ENCODE measurements around the gene MALSU1.
A peak's percentile ranks its signal among the peaks of the same experiment; 100 is the strongest.
"Not testable (repeated sequence)": the region's sequence is repeated elsewhere in the genome, so short reads cannot be mapped to it uniquely, and the experiment has no call there.

The MALSU1 gene

GRCh38 chr7:23306936-23307521, 7.9 kb downstream of the MALSU1 start:
- peaks cover 52% of the 10 kb centered on the region for H3K4me1 Mint-ChIP-seq
- H3K36me3 Mint-ChIP-seq = peaks cover 22% of the 10 kb centered on the region
- no peak overlapping the region for H3K4me3 Mint-ChIP-seq
- no peaks in the 10 kb centered on the region for H3K27me3 Mint-ChIP-seq
- H3K27ac Mint-ChIP-seq = peak overlapping the region; percentile 60
- no peaks in the 10 kb centered on the region for H3K9me3 Mint-ChIP-seq

DNA sequence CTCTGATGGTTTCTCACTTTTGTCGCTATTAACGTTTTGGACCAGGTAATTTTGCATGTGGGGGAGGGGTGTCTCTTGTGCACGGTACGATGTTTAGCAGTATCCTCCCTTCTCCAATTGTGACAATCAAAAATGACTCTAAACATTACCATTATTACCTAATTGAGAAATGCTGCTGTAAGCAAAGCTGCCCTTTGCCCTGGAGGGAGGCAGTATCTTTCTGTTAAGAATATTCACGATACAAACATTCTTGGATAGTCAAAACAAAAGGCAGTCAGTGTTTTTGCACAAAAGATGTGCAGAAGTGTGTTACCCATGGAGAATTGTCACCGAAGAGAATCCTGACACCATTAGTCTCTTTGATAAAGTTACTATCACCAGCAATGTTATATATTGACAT, 9.6 kb downstream of the MALSU1 start:
- H3K4me1 Mint-ChIP-seq = peaks cover 38% of the 10 kb centered on the region
- no peaks in the 10 kb centered on the region for H3K27me3 Mint-ChIP-seq
- H3K36me3 Mint-ChIP-seq = peaks cover 15% of the 10 kb centered on the region
- H3K9me3 Mint-ChIP-seq = no peaks in the 10 kb centered on the region
- no peak overlapping the region for H3K27ac Mint-ChIP-seq
- H3K4me3 Mint-ChIP-seq = no peak overlapping the region

GRCh38 chr7:23312141-23312540, 13.0 kb downstream of the MALSU1 start:
- H3K9me3 Mint-ChIP-seq, H3K36me3 Mint-ChIP-seq, H3K27me3 Mint-ChIP-seq, H3K27ac Mint-ChIP-seq, H3K4me3 Mint-ChIP-seq: not testable (repeated sequence)
- peaks cover 13% of the 10 kb centered on the region for H3K4me1 Mint-ChIP-seq

- Mint-ChIP-seq H3K9me3 (no peaks in the 10 kb centered on the region), H3K4me1 (peaks cover 4% of the 10 kb centered on the region), H3K27ac (no peak overlapping the region), H3K36me3 (peaks cover 2% of the 10 kb centered on the region), H3K27me3 (peaks cover 1% of the 10 kb centered on the region), H3K4me3 (no peak overlapping the region)
These were observed 16.2 kb downstream of the MALSU1 start for GRCh38 chr7:23315366-23315765.

DNA sequence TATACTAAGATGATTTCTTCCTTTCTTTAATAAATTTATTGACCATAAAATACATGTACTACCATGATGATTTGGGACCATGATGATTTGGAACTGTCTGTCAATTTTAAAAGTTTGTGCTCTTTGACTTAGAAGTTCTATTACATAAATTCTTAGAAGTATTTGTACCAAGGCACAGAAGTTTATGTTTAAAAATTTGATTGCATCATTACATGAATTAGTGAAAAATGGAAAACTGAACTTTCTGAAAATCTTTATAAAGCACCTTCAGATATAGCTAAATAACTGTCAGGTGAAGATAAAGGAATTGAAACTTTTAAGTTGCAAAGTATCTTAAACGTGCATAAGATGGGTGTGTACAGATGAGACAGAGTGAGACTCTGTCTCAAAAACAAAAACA, 32.0 kb downstream of the MALSU1 start:
- Mint-ChIP-seq H3K36me3 (peaks cover 2% of the 10 kb centered on the region), H3K27ac (no peak overlapping the region), H3K4me3 (no peak overlapping the region), H3K27me3 (peaks cover 5% of the 10 kb centered on the region), H3K9me3 (no peaks in the 10 kb centered on the region), H3K4me1 (no peaks in the 10 kb centered on the region)

DNA sequence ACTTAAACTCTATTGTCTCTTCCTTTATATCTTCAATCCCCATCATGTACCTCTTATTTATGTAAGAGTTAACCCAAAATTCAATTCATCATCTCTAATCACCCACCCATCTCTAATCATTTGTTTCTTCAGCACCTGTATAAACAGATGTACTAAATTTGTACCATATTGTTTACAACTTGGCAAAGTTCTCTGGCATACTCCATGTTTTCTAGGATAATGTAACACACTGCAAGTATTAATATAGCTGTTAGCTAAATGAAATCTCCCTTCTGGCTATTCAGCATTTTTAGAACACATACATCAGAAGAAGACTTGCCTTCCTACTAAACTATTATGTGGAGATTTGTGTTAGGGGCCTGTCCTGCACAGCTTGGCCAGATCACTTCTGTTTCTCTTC, 33.1 kb downstream of the MALSU1 start:
- Mint-ChIP-seq H3K9me3 (no peaks in the 10 kb centered on the region), H3K27ac (no peak overlapping the region), H3K4me3 (no peak overlapping the region), H3K27me3 (peaks cover 5% of the 10 kb centered on the region), H3K4me1 (no peaks in the 10 kb centered on the region), H3K36me3 (peaks cover 2% of the 10 kb centered on the region)

GRCh38 chr7:23332910-23333612, 33.9 kb downstream of the MALSU1 start:
- Mint-ChIP-seq H3K9me3 (no peaks in the 10 kb centered on the region), H3K27ac (no peak overlapping the region), H3K27me3 (peaks cover 5% of the 10 kb centered on the region), H3K4me3 (no peak overlapping the region), H3K36me3 (peaks cover 3% of the 10 kb centered on the region), H3K4me1 (no peaks in the 10 kb centered on the region)

DNA sequence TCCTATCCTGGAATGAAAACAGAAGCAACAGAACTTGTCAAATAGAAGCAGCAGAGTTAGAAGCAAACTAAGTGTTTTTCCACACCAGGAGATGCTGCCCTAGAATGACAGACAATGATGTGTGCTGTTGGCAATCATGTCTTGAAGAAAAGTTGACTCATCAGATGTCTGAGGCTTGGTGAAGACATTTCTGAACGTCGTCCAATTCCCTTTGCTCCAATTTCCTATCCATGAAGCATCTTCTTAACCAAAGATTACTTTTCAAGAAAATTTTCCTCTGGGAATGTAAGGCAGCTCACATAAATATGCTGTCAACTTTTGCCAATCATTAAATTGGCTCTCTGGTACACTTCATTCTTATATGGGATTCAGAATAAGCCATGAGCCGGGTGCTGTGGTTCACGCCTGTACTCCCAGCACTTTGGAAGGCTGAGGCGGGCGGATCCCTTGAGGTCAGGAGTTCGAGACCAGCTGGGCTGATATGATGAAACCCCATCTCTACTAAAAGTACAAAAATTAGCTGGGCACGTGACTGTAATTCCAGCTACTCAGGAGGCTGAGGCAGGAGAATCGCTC, 34.6 kb downstream of the MALSU1 start:
- H3K27ac Mint-ChIP-seq = no peak overlapping the region
- H3K27me3 Mint-ChIP-seq = peaks cover 5% of the 10 kb centered on the region
- no peak overlapping the region for H3K4me3 Mint-ChIP-seq
- H3K4me1 Mint-ChIP-seq = no peaks in the 10 kb centered on the region
- no peaks in the 10 kb centered on the region for H3K9me3 Mint-ChIP-seq
- peaks cover 3% of the 10 kb centered on the region for H3K36me3 Mint-ChIP-seq

DNA sequence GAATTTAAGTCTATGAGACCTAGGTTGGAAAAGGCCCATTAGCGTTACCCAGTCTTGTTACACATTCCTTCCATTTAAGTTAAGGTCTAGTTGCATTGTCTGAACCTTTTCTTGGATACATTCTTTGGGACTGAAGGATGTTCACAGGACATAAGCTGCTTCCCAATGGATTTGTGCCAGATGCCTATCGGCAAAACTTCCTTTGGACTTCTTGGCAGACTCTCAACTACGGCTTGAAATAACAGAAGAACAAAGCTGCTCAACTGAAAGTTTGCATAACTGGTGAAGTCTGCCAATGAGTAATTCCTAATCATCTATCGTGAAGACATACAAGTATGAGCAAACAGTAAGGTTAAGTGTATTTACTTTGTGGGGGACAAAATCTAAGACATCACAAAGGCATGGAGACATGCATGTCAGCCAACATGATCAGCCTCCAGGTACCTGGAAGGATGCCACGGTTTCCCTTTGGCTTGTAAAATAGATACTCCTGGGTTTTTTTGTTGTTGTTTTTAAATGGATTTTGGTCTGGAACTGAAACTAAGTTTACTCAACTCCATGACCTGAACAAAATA, 35.4 kb downstream of the MALSU1 start:
- Mint-ChIP-seq H3K36me3 (peaks cover 3% of the 10 kb centered on the region), H3K4me3 (no peak overlapping the region), H3K27ac (no peak overlapping the region), H3K9me3 (no peaks in the 10 kb centered on the region), H3K4me1 (no peaks in the 10 kb centered on the region), H3K27me3 (peaks cover 5% of the 10 kb centered on the region)

DNA sequence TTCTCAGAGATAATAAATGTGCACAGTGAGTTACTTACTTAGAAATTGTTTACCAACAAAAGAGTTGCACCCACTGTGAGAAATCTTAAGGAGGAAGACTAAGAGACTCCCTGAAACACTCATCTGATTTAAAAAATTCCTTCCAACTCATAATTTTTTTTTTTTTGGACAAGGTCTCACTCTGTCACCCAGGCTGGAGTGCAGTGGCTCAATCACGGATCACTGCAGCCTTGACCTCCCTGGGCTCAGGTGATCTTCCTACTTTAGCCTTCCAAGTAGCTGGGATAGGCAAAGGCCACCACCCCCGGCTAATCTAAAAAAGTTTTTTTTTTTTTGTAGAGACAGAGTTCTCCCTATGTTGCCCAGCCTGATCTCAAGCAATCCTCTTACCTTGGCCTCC, 36.0 kb downstream of the MALSU1 start:
- H3K36me3 Mint-ChIP-seq = peaks cover 3% of the 10 kb centered on the region

DNA sequence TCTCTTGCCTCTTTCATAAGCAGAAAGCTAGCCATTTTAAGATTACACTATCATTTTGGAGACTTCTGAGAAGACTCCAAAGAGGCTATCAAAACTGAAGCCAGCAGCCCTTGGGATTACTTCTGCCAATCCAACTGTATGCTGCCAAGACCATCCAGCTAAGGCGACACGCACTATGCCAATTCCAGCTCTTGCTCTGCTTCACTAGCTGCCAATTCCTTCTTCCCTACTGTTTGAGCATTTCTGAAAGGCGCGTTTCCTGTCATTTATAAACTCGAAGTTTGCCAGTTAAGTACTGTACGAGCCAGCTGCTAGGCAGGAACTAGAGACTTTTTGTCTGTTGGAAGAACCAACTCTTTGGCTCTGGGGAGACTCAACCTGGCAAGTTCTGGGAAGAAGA, 36.5 kb downstream of the MALSU1 start:
- no peaks in the 10 kb centered on the region for H3K9me3 Mint-ChIP-seq
- H3K27ac Mint-ChIP-seq = no peak overlapping the region
- no peak overlapping the region for H3K4me3 Mint-ChIP-seq
- H3K27me3 Mint-ChIP-seq = peaks cover 5% of the 10 kb centered on the region
- no peaks in the 10 kb centered on the region for H3K4me1 Mint-ChIP-seq
- peaks cover 3% of the 10 kb centered on the region for H3K36me3 Mint-ChIP-seq

More for the DNA sequence above, 36.0 kb downstream of the MALSU1 start:
- Mint-ChIP-seq H3K4me1 (no peaks in the 10 kb centered on the region), H3K27ac (no peak overlapping the region), H3K9me3 (no peaks in the 10 kb centered on the region), H3K27me3 (peaks cover 5% of the 10 kb centered on the region), H3K4me3 (no peak overlapping the region)

DNA sequence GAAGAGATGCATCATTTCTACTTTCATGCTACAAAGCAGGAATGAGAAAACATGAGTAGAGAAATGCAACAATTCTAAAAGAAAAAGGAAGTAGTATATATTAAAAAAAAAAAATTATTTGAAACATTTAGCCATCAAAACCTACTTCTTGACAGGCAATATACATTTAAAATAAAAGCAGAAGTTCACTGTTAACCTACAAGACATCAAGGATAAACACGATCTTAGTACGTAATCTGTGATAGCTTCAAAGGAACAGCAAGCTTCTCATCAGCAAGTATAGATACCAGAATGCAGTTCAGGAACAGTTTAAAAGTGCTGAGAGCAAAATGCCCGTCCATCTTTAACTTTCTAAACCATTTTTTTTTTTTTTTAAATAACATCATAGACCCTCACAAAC, 36.9 kb downstream of the MALSU1 start:
- H3K9me3 Mint-ChIP-seq = no peaks in the 10 kb centered on the region
- H3K27ac Mint-ChIP-seq = no peak overlapping the region
- H3K27me3 Mint-ChIP-seq = peaks cover 5% of the 10 kb centered on the region
- peaks cover 3% of the 10 kb centered on the region for H3K36me3 Mint-ChIP-seq
- H3K4me3 Mint-ChIP-seq = no peak overlapping the region
- no peaks in the 10 kb centered on the region for H3K4me1 Mint-ChIP-seq

DNA sequence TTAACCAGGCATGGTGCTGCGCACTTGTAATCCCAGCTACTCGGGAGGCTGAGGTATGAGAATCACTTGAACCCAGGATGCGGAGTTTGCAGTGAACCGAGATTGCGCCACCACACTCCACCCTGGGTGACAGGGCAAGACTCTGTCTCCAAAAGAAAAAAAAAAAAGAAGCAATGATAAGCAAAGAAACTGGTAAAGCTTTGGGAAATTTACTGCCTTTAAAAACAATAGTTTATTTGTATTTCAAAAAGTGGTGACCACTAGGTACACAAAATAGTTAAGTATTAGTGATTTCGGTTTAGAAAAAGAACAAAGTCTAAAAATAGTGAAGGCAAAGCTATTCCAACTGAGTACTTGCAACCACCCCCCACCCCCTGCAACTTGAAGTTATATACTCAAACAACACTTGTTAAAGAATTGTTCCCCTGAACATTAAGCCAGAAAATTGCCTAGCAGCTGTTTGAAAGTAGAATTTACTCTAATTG, 37.7 kb downstream of the MALSU1 start:
- no peaks in the 10 kb centered on the region for H3K9me3 Mint-ChIP-seq
- no peak overlapping the region for H3K27ac Mint-ChIP-seq
- no peak overlapping the region for H3K4me3 Mint-ChIP-seq

DNA sequence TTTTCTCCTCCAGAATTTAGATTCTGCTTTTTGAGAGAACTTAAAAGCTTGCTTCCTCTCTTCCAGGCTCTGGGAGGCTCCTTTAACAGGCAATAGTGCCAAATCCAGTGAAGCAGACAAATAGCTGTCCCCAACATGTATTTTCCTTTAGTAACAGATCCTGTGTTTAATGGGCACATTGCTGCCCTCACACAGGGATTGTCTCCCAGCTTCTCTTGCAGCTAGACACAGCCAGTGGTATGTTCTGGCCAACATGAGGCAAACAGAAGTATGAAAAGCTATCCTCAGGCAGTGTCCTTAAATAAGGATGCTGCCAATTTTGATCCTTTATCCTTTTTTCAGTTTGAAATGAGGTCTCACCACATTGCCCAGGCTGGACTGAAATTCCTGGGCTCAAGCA, 38.2 kb downstream of the MALSU1 start:
- H3K27ac Mint-ChIP-seq = no peak overlapping the region
- H3K36me3 Mint-ChIP-seq = peaks cover 1% of the 10 kb centered on the region
- no peak overlapping the region for H3K4me3 Mint-ChIP-seq

More for the DNA sequence above, 37.7 kb downstream of the MALSU1 start:
- Mint-ChIP-seq H3K36me3 (peaks cover 3% of the 10 kb centered on the region), H3K27me3 (peaks cover 5% of the 10 kb centered on the region), H3K4me1 (no peaks in the 10 kb centered on the region)

DNA sequence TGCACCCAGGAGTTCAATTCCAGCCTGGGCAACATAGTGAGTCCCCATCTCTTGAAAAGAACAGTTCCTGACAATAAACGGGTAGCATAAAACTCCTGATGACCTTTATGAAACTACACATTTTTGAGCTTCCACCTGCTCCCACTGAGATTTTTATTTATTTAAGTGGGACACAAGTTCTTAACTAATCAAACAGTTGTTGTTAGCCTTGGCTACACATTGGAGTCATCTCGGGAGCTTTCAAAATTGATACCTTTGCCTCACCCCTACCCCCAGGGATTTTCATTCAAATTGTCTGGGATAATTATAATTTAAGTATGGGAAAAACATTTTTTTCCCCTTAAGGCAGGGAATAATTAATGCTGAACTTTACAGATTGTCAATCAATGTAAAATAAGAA, 39.3 kb downstream of the MALSU1 start:
- H3K36me3 Mint-ChIP-seq = peaks cover 1% of the 10 kb centered on the region
- no peak overlapping the region for H3K4me3 Mint-ChIP-seq
- no peaks in the 10 kb centered on the region for H3K4me1 Mint-ChIP-seq
- H3K27me3 Mint-ChIP-seq = peaks cover 5% of the 10 kb centered on the region
- no peak overlapping the region for H3K27ac Mint-ChIP-seq
- H3K9me3 Mint-ChIP-seq = no peaks in the 10 kb centered on the region

More for the DNA sequence above, 38.2 kb downstream of the MALSU1 start:
- peaks cover 5% of the 10 kb centered on the region for H3K27me3 Mint-ChIP-seq
- H3K9me3 Mint-ChIP-seq = no peaks in the 10 kb centered on the region
- no peaks in the 10 kb centered on the region for H3K4me1 Mint-ChIP-seq

DNA sequence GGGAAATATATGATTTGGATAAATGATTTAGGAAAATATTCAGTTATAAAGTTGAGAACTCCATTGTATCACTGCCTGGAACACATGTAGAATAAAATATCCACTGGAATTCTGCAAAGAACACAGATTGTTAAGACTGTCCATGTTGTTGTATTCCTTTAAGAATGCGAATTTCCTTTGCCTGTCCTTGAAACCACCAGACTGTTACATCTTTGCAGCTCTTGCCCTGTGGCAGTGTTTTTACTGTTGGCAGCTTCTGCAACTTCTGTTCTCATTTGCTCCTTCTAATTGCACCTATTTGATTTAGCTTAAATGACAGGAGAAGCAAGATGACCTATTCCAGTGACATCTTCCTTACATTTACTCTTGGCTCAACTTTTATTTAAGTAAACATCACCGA, 39.7 kb downstream of the MALSU1 start:
- H3K27ac Mint-ChIP-seq = no peak overlapping the region

More for the DNA sequence above, 39.7 kb downstream of the MALSU1 start:
- Mint-ChIP-seq H3K27me3 (peaks cover 5% of the 10 kb centered on the region), H3K4me1 (no peaks in the 10 kb centered on the region), H3K4me3 (no peak overlapping the region), H3K9me3 (no peaks in the 10 kb centered on the region), H3K36me3 (peaks cover 1% of the 10 kb centered on the region)

Measured in activated naive CD4-positive, alpha-beta T cell treated with anti-CD3 and anti-CD28 coated beads, Interleukin-2, amount 50 U/mL, for 24 hours (primary cell).